Glomerular visceral epithelial cell (primary cell): Measurements from ENCODE around the gene VAMP2.
A peak's percentile ranks its signal among the peaks of the same experiment; 100 is the strongest.

Experiments
- DNase-seq: peaks from one replicate; pipeline ENCODE4 v3.0.0-alpha.2; 2016; ENCODE audit errors: extremely low spot score

Gene VAMP2

DNA sequence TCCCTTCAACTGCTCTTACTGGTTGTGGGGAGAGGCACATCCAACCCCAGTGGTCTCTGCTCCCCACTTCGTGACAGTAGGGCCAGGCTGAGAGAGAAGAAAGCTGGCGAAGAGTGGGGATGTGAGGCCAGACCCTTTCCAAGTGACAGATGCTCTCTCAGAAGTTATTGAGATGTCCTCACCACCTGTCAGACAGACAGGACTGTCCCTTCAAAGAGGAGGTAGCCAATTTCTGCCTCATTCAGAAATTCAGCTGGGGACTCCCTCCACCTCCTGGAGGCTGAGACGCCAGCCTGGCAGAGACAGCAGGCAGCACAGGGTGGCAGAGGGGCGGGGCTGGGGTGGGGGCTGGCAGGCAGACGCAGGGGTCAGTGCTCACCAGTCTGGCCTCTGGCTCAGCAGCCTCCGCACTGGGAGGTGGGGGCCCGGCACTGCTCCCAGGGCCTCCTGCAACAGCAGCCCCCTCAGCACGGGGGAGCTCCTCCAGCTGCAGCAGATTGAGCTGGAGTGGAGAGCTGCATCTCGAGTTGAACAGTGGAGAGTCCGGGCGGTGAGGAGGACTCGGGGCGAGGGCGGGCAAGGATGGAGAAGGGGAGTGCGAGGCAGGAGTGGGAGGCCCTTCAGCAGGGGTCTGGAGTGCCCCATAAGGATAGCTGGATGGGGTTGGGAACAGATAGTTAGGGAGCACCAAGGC is 19.7 kb downstream of the VAMP2 start:
- DNase-seq: no peak

DNA sequence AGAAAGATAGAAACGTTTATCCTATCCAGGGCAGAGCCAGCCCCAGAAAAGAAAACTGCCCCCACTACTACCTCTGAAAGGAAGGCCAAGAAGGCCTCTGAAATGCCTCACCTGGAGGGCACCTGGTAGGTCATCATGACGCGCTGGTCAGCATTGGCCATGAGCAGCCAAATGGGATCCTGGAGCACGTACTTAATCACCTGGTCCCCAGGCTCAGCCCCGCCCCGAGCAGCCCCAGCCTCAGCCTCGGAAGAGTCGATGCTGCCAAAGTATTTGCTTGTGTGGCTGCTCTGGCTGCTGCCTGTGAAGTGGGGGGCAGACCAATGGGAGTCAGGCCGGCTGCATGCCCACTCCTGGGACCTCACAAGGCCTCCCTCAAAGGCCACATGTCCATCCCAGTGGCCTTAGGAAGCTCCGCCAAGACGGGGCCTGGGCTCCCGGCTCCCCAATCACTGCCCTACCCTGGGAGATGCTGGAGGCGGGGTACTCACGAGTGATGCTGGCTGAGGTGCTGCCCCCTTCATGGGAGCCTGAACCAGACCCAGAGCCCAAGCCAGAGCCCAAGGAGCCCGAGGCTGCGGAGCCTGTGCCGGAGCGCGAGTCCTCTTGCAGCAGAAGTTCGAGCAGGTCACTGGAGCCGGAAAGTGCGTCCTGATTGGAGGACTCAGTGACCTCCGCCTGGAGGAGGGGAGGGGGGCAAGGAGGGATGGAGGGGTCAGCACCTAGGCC is 20.4 kb downstream of the VAMP2 start:
- no peak for DNase-seq

- DNase-seq: no peak
These were observed 21.0 kb downstream of the VAMP2 start for GRCh38 chr17:8141741-8142140.

DNA sequence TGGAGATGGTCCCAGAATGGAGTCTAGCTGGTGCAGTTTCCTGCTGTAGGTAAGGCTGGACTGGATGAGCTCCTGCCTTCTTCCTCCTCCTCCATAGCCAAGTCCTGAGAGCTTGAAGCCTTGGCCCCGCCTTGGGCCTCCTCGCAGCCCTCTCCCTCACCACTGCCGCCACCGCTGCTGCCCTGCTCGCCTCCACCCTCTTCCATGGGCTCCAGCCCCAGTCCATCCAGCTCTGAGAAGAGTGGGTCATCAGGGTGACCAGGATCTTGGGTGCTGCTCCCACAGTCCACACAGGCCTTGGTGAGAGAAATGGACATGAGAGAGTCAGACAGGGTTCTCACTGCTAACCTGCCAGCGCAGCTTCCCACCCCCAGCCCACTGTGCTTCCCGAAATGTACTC is 21.7 kb downstream of the VAMP2 start:
- no peak for DNase-seq

DNA sequence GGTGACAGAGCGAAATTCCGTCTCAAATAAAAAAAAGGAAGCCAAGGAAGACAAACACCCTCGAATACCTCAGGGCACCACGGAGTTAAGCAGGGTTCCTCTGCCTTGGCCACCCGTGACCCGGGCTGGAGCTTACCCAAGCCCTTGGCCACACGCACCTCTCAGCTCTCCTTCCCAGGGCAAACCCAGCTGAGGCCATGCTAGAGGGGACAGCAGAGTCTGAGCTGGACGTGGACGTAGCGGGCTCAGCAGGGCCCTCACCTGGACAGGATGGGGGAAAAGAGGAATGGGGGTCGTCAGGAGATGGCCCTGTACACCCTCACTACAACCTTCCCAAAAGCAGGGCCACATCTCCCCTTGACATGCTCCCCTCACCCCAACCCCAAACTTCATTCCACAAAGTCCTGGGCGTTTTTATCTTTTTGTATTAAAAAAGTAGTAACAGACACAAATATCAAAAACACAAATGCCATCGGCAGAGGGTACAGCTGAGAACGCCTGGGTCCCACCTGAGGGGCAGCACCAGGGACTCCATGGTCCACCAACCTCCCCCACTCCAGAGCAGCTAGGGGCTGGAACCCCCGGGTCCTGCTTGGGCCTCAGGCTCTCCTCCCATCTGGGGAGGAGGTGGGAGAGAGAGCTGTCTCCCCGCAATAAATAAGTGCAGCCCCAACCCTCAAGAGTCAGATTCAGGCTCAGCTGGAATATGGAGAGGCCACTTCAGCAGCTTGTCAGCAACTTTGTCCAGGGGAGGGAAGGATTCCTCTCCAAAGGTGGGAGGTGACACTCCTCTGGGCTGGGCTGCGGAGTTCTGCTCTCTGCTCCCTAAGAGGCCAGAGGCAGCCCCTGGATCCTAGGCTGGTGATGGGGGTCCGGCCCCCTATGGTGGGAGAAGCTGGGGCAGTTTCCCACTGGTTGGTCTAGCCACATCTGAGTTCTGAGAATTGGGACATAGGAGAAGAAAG is 22.4 kb downstream of the VAMP2 start:
- DNase-seq: no peak

GRCh38 chr17:8138672-8139371 is 23.9 kb downstream of the VAMP2 start:
- peak; percentile 99 for DNase-seq

- DNase-seq: peak; percentile 25
These were observed 24.4 kb downstream of the VAMP2 start for GRCh38 chr17:8138374-8138671.

DNA sequence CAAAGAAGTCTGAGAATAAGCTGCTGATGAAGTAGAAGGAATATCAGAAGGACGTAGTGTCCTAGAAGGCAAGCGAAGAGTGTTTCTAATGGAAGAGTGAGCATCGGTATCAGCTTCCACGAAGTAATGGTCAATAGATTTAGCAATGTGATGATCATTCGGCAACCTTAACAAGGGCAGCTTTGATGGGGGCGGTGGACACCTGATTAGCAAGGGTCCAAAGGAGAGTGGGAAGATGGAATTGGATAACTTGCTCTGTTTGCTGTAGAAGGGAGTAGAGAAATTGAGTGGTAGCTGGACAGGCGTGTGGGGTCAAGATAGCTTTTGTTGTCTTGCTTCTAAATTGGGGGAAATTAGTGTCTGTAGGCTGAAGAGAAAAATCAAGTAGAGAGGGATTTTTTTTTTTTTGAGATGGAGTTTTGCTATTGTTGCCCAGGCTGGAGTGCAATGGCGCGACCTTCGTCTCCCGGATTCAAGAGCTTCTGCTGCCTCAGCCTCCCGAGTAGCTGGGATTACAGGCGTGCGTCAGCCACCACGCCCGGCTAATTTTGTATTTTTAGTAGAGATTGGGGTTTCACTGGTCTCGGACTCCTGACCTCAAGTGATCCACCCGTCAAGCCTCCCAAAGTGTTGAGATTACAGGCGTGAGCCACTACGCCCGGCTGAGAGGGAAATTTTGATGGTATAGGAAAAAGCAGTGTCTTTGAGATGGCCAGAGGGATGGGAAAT is 24.9 kb downstream of the VAMP2 start:
- DNase-seq: no peak

DNA sequence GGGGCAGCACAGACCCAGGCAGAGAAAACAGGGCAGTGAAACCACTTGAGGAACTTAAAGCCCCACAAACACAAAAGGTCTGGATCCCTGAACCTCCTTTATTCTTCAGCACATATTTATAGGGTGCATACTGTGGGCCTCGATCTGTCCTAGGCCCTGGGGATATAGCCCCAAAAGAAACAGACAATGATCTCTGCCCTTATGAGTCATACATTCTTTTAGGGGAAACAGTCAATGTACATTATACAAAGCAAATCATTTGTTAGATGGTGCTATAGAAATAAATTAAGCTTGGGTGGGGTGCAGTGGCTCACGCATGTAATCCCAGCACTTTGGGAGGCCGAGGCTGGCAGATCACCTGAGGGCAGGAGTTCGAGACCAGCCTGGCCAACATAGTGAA is 28.8 kb downstream of the VAMP2 start:
- no peak for DNase-seq

DNA sequence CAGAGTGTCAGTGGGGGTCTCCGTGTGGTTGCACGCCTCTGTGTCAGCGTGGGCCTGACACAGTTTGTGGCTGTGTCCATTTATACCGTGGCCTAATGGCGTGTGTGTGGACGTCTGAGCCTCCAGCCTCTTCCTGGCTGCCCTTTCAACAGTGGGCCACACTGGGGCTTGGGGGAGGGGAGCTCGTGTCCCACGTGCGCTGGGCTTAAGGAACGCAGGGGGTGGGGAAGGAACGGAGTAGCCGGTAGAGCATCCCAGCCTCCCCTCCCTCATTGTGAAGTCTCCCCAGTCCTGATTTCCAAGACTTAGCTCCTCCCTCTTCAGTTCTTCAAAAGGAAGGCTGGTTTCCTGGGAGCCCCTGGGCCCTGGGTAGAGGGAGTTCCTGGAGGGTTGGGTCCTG is 29.3 kb downstream of the VAMP2 start:
- DNase-seq: no peak

- DNase-seq: no peak
These were observed 30.8 kb downstream of the VAMP2 start for GRCh38 chr17:8131844-8132441.

DNA sequence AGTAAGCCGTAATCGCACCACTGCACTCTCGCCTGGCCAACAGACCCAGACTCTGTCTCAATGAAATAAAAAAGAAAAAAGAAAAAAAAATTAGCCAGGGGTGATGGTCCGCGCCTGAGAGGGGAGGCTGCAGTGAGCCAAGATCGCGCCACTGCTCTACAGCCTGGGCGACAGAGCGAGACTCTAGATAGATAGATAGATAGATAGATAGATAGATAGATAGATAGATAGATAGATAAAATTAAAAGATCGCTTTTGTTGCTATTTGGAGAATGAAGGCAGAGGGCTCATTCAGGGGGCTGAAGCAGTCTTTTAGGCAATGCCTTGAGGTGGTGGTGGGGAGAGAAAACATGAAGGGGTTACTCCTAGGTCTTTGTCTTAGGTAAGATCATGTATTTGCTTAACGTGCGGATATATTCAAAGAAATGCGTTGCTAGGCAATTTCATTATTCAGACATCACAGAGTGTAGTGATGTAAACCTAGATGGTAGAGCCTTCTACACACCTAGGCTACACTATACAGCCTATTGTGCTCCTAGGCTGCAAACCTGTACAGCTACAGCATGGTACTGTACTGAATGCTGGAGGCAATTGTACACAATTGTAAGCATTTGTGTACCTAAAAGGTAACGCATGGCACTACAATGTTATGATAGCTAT is 34.5 kb downstream of the VAMP2 start:
- DNase-seq: no peak

- DNase-seq: peak; percentile 61
These were observed 36.2 kb downstream of the VAMP2 start for GRCh38 chr17:8126491-8127066.

DNA sequence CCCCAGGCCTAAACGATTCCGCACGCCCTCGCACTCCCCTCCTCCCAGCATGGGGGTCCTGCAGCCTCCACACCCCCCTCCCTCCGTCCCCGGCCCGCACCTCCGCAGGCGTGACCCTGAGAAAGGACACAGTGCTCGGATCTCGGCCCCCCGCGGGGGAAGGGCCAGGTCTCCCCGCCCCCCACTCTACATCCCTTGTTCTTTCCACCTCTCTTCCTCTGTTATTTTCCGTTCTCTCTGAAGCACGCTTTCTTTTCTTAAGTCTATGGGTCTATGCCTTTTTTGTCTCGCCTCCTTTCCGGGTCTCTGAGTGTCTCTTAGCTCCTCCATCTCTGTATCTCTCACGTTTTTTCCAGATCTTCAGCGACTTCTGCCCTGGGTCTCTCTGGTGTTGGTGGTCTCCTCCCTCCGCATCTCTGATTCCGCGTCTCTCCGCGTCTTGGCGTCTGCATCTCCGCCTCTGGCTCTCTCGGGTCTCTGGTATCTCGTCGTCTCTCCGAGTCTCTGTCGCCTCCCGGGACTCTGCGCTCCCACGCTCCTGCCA is 36.7 kb downstream of the VAMP2 start:
- peak; percentile 25 for DNase-seq

- DNase-seq: peak; percentile 83
These were observed 37.4 kb downstream of the VAMP2 start for GRCh38 chr17:8125154-8125946.

GRCh38 chr17:8124350-8125153 is 38.2 kb downstream of the VAMP2 start:
- DNase-seq: no peak

DNA sequence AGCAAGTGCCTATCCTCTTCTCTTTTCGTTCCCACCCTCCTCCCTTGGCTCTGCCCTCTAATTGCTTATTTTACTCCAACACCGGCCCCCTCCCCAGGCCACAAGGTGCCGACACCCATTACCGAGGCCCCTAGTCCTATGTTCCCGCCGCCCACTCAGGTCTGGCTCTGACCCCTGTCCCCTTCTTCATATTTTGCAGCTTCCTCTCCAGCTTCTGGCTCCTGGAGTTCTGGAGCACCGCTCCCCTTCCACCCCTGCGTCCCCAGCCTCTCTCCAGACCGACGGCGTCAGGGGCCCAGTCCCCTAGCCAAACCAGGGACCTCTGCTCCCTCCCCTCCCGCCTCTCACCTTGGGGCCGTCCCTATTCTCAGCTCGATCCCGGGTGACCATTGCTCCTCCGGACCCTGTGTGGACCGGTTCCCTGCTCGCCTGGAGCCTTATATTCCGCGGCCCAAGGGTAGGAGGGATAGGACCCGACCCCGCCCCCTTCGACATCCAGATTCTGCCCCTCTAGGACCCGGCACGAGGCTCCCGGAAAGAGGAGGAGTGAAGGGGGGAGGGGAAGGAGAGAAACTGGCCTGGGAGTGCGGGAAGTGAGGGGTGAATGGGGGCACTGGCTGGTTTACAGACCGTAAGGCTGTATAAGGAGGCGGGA is 38.9 kb downstream of the VAMP2 start, which contains the start of gene HES7:
Gene HES7 (minus strand): TSS at position 412 of the 655 bp plus-strand sequence. CDS start 22 bp downstream, at position 390.
- DNase-seq: peak; percentile 48
